Vagina (tissue), 2 donors: Measurements from ENCODE around the gene VTI1A.

Experiments
- CTCF ChIP-seq, 3 experiments: fragments of 450-650 bp in 2 of 3; fragments of 200-600 bp in 1 of 3; sonication (generic) in 1 of 3; IDR thresholded peaks; one replicate each; pipeline ENCODE4 v1.5.1; 2017 to 2019; ENCODE audit warnings: antibody characterized with exemption in 3 of 3, mild to moderate bottlenecking in 2 of 3, moderate library complexity in 2 of 3
- POLR2A ChIP-seq, 2 donors: fragments of 450-650 bp; IDR thresholded peaks; one replicate each; pipeline ENCODE4 v1.6.1; 2017; ENCODE audit warnings: antibody characterized with exemption in 2 of 2, mild to moderate bottlenecking in 2 of 2, moderate library complexity in 2 of 2

GRCh38 chr10:112746329-112746728 is 299.3 kb downstream of the VTI1A start:
- TF ChIP-seq CTCF (IDR thresholded peaks at IDR 0.05) (no peak), POLR2A (IDR thresholded peaks at IDR 0.05) (no peak)
